Measurements from ENCODE around the gene KLF6.

Gene KLF6

GRCh38 chr10:3822541-3823330 lies 37.7 kb upstream of the KLF6 start:
- FAIRE-seq (no peak), DNase-seq (ENCODE audit: insufficient read length, low spot score) (no peak)
- TF ChIP-seq CTCF (IDR thresholded peaks at IDR 0.05; ENCODE audit: insufficient read depth, missing control alignments) = no peak

GRCh38 chr10:3820255-3820654 lies 35.2 kb upstream of the KLF6 start:
- FAIRE-seq (peak; percentile 16), DNase-seq (ENCODE audit: insufficient read length, low spot score) (no peak)
- no peak for TF ChIP-seq CTCF (IDR thresholded peaks at IDR 0.05; ENCODE audit: insufficient read depth, missing control alignments)

- FAIRE-seq (no peak), DNase-seq (ENCODE audit: insufficient read length, low spot score) (no peak)
- TF ChIP-seq CTCF (IDR thresholded peaks at IDR 0.05; ENCODE audit: insufficient read depth, missing control alignments) = no peak
These were observed 32.0 kb upstream of the KLF6 start for GRCh38 chr10:3816995-3817394.

- DNase-seq (ENCODE audit: insufficient read length, low spot score) (no peak), FAIRE-seq (no peak)
- TF ChIP-seq CTCF (IDR thresholded peaks at IDR 0.05; ENCODE audit: insufficient read depth, missing control alignments) = no peak
These were observed 29.8 kb upstream of the KLF6 start for GRCh38 chr10:3814838-3815220.

- TF ChIP-seq CTCF (IDR thresholded peaks at IDR 0.05; ENCODE audit: insufficient read depth, missing control alignments) = no peak
- FAIRE-seq (no peak), DNase-seq (ENCODE audit: insufficient read length, low spot score) (no peak)
These were observed 29.2 kb upstream of the KLF6 start for GRCh38 chr10:3813986-3814837.

GRCh38 chr10:3813267-3813666 lies 28.3 kb upstream of the KLF6 start:
- FAIRE-seq = no peak
- TF ChIP-seq CTCF (IDR thresholded peaks at IDR 0.05; ENCODE audit: insufficient read depth, missing control alignments) = no peak
- no peak for DNase-seq (ENCODE audit: insufficient read length, low spot score)

GRCh38 chr10:3812141-3812540 lies 27.1 kb upstream of the KLF6 start:
- no peak for DNase-seq (ENCODE audit: insufficient read length, low spot score)
- no peak for FAIRE-seq
- TF ChIP-seq CTCF (IDR thresholded peaks at IDR 0.05; ENCODE audit: insufficient read depth, missing control alignments) = no peak
